HG02973 (cell line): Measurements from ENCODE around the gene FZD10.

Source experiments
- ATAC-seq: cut with Tn5 transposase; IDR thresholded peaks from one replicate; pipeline ENCODE4 v1.9.1; 2021; ENCODE audit warnings: moderate library complexity; ENCODE audit not compliant: unreplicated experiment

Gene FZD10

DNA sequence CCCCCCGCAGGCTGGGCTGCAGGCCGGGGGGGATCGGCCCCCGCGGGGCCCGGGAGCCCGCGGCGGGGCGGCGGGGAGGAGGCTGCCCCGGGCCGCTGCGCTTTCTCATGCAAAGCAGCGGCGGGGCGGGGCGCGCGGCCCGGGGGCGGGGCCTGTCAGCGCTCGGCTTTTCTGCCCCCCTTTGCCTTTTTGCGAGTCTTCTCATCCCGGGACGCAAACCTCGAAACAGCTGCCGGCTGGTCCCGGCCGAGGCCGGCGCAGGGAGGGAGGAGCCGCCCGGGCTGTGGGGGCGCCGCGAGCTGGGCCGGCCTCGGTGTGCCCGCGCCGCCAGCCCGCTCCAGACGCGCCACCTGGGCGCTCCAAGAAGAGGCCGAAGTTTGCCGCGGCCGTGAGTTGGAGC lies at the start of gene FZD10:
Gene FZD10 (plus strand): TSS at position 198 of the 400 bp plus-strand sequence. CDS start 479 bp downstream, outside the sequence.
- ATAC-seq = no peak

DNA sequence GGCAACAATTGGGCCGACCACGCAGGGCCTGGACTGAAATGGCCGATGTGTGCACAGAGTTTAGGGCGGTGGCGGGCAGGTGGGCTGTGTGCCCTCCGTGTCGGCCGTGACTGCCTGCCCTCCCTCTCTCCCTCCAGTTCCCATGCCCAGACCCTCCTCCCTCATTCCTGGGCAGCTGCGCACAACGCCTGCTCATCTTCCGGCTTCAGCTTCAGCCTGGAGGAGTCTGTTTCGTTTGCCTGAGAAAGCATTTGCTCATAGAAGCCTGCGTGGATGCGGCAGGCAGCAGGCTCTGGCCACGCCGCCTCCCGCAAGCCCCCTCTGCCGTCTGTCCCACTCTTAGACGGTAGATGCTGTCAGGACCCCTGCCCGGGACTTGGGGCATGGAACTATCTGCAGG lies 47.3 kb upstream of the FZD10 start:
- no peak for ATAC-seq

DNA sequence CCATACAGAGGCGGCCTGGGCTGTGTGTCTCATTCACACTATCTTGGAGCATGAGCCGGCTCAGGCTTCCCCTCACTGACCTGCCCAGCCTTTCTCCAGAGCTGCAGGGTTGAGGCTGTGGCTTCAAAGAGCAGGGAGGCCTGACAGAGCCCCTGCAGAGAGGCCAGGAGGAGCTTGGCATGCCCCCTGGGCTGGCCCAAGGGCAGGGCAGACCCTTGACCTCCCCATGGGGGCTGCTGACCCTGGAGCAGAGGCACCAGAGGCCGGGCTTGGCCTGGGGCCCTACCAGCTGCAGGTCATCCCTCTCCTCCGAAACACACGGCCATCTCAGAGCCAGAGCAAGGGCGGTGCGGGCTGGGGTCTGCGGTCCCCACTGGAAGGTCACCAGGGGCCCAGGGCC lies 46.6 kb upstream of the FZD10 start:
- ATAC-seq = no peak

DNA sequence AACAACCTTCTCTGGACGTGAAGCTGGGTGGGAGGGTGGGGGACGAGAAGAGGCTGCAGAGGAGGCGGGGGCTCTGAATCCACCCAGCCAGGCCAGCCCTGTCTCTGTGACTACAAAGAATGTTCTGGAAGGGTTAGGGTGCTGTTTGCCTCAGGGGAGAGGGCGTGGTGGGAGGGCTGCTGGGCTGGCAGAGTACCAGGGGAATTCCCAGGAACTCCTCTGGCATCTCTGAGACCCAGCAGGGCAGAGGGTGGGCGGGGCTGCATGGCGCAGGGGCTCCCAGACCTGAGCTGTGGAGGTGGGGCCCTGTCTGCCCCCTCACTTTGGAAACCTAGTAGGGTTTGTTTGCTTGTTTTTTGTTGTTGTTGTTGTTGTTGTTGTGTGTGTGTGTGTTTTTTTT lies 45.5 kb upstream of the FZD10 start:
- ATAC-seq = no peak

GRCh38 chr12:130117233-130117632 lies 45.0 kb upstream of the FZD10 start:
- no peak for ATAC-seq

GRCh38 chr12:130117701-130118100 lies 44.6 kb upstream of the FZD10 start:
- no peak for ATAC-seq

- no peak for ATAC-seq
Observed at GRCh38 chr12:130118181-130118580, 44.1 kb upstream of the FZD10 start.

GRCh38 chr12:130119241-130119861 lies 42.9 kb upstream of the FZD10 start:
- no peak for ATAC-seq

- ATAC-seq = no peak
Observed at GRCh38 chr12:130120012-130120805, 42.1 kb upstream of the FZD10 start.

DNA sequence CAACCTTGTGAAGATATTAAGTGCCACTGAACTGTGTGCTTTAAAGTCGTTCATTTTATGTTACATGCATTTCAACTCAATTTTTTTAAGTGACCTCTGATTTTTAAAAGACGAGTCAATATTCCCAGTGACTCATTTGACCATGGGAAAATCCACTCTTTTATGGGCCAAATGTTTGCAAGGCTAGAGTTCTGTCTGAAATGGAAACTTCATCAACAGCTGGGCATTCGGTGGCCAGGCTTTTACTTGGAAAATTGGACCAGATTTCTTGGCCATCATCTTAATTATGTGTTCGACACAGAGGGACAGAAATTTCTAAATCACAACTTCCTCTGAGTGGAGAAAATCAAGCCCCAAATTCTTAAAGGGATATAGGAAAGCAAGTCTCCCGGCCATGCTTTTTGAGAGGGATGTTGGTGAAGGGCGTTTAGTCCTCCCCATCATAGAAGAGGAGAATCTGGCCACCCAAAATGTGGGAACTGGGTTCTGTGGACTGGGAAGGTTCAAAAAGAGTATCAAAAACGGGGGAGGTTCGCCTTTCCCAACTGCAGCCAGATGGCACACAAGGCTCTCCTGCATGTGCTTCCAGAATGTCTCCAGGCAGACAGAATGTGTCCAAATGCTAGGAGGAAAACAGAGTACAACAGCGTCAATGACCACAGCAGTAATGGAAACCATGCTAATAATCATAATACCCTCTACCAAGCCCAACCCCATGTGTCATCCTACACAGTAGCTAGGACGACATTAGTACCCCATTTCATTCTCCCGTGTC lies 40.9 kb upstream of the FZD10 start:
- no peak for ATAC-seq

DNA sequence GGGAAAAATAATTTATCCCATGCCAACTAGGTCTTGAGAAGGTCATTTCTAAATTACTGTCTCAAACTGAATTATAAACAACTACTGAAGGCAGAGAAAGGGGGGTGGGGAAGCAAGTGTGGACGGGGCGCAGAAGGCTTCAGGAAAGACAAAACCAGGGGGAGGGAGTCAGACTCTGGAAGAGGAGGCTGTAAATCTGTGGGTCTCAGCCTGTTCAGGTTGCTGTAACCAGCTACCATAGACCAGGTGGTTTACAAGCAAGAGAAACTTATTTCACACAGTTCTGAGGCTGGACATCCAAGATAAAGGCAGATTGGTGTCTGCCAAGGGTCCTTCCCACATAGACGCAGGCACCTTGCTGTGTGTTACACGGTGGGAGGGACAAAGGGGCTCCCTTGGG lies 39.9 kb upstream of the FZD10 start:
- no peak for ATAC-seq

- no peak for ATAC-seq
Observed at GRCh38 chr12:130124106-130124505, 38.2 kb upstream of the FZD10 start.

GRCh38 chr12:130124605-130125244 lies 37.5 kb upstream of the FZD10 start:
- no peak for ATAC-seq

DNA sequence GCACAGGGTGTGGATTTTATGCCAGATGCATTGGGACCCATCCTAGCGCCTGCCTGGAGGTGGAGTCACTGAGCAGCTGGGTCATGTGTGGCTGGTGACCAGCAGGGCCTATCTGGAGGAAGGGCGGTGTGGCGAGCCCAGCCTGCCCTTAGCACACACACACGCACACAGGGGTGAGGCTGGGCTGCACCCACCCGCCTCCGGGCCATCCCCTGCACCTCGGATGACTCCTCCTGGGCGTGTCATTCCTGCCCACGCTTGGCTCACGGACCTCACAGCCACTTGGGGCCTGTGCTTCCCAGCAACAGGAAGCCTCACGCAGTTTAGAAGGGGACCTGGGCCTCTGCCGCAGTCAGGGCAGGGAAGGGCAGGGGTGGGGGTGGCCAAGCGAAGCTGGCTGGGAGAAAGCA lies 36.2 kb upstream of the FZD10 start:
- no peak for ATAC-seq

- ATAC-seq = no peak
Observed at GRCh38 chr12:130127532-130127911, 34.7 kb upstream of the FZD10 start.

- ATAC-seq = no peak
Observed at GRCh38 chr12:130127912-130128789, 34.1 kb upstream of the FZD10 start.

DNA sequence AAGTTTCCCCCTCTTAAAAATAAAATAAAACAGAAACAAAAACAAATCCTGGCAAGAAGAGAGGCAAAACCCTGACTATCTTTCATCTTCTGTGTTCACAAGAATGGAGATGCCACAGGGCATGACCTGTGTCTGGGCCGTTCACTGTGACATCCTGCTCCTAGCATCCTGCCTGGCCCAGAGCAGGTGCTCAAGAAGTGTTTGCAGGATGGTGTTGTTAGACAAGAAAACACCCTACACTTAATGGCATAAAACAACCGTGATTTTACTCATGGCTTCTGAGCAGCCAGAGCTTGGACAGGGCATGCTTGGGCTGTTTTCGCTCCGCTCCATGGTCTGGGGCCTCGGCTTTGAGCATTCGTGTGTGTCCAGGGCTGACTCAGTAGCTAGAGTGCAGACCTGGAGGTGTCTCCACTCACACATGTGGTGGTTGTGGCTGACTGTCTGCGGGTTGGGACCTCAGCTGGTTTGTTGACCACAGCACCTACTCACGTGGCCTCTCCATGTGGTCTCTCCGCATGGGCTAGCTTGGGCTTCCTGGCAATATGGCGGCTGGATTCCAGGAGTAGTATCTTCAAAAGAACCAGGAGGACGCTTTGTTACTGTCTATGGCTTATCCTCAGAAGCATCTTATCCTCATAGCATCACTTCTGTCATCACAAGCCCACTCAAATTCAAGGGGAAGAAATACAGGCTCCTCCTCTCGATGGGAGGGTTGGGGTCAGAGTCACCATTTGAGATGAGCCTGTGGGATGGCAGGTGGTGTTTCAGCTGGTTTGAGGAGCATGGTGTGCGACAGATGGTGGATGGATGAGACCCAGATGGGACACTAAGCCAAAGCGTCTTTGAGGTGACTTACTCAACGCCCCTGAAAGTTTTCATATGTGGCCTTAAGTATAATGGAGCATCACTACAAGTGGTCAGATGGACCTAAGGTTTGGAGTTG lies 33.2 kb upstream of the FZD10 start:
- ATAC-seq = no peak

DNA sequence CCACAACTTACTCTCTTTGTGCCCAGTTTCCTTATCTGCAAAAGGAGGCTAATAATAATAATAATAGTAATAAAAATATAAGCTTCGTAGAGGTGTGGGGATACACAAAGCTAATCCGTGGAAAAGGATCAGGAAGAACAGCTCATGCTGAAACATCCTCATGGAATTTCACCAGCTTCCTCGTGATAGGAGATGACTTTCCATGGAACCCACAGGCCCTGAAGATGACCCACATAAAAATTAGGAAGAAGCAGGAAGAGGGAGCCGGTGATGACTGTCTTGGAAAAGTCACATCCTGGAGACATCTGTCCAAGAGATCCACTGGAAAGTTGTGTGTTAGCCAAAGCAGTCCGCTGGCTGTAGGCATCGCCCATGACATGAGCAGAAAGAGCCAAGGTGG lies 31.9 kb upstream of the FZD10 start:
- ATAC-seq = no peak

GRCh38 chr12:130131025-130131424 lies 31.2 kb upstream of the FZD10 start:
- no peak for ATAC-seq
